HepG2 (cell line): ENCODE results near the gene KRTAP1-4. TPM values are rescaled to one million over a fixed set of nuclear protein-coding genes. Genes with fewer than 3 reads are reported as not detected.
A peak's percentile ranks its signal among the peaks of the same experiment; 100 is the strongest.

Experiments used
- ATM ChIP-seq: fragments of 450-650 bp; IDR thresholded peaks from 2 replicates; pipeline ENCODE4 v1.7.1; 2017; ENCODE audit warnings: mild to moderate bottlenecking, borderline replicate concordance
- DMAP1 ChIP-seq: IDR thresholded peaks from 2 replicates; pipeline ENCODE4 v1.6.1; 2016
- FOXA3 ChIP-seq: IDR thresholded peaks from 2 replicates; pipeline ENCODE4 v1.6.1; 2016; ENCODE audit warnings: missing genetic modification reagents, missing compliant biosample characterization
- FOXC1 ChIP-seq: sonication (generic); formaldehyde crosslinking; IDR thresholded peaks from 2 replicates; pipeline ENCODE4 v1.8.0; 2022; ENCODE audit warnings: mild to moderate bottlenecking, missing genetic modification reagents, borderline replicate concordance
- FOXP1 ChIP-seq, 2 experiments: fragments of 450-650 bp in 1 of 2; IDR thresholded peaks; 2 replicates each; pipeline ENCODE4 v1.6.1; 2017 to 2018; ENCODE audit warnings: antibody characterized with exemption in 1 of 2
- GATA4 ChIP-seq: sonication (generic); IDR thresholded peaks from 2 replicates; pipeline ENCODE4 v1.6.1; 2016; ENCODE audit warnings: antibody characterized with exemption, low read depth, borderline replicate concordance
- KDM1A ChIP-seq: IDR thresholded peaks from 2 replicates; pipeline ENCODE4 v1.6.1; 2016; ENCODE audit warnings: missing compliant biosample characterization
- KDM3A ChIP-seq: IDR thresholded peaks from 2 replicates; pipeline ENCODE4 v1.6.1; 2018; ENCODE audit warnings: low read depth, missing compliant biosample characterization
- KDM6A ChIP-seq: IDR thresholded peaks from 2 replicates; pipeline ENCODE4 v1.6.1; 2016; ENCODE audit warnings: low read depth
- PHF21A ChIP-seq: sonication (generic); formaldehyde crosslinking; IDR thresholded peaks from 2 replicates; pipeline ENCODE4 v1.5.0; 2020; ENCODE audit warnings: mild to moderate bottlenecking, missing genetic modification reagents
- SMC3 ChIP-seq: IDR thresholded peaks from 2 replicates; pipeline ENCODE4 v1.6.1; 2011; ENCODE audit warnings: low read length, improper control_type of control experiment
- STAG1 ChIP-seq: sonication (generic); formaldehyde crosslinking; IDR thresholded peaks from 2 replicates; pipeline ENCODE4 v1.4.0; 2020; ENCODE audit warnings: missing genetic modification reagents
- TBX3 ChIP-seq: fragments of 450-650 bp; IDR thresholded peaks from 2 replicates; pipeline ENCODE4 v1.6.1; 2017; ENCODE audit warnings: antibody characterized with exemption, mild to moderate bottlenecking, inconsistent platforms, borderline replicate concordance
- ZFP41 ChIP-seq: sonication (generic); formaldehyde crosslinking; IDR thresholded peaks from 2 replicates; pipeline ENCODE4 v1.4.0; 2020; ENCODE audit warnings: mild to moderate bottlenecking, missing genetic modification reagents, borderline replicate concordance
- ZNF180 ChIP-seq: sonication (generic); formaldehyde crosslinking; IDR thresholded peaks from 2 replicates; pipeline ENCODE4 v1.4.0; 2020; ENCODE audit warnings: low read depth, missing genetic modification reagents, borderline replicate concordance
- ZNF224 ChIP-seq: sonication (generic); formaldehyde crosslinking; IDR thresholded peaks from 2 replicates; pipeline ENCODE4 v1.5.0; 2020; ENCODE audit warnings: mild to moderate bottlenecking, missing genetic modification reagents
- ZNF331 ChIP-seq: sonication (generic); formaldehyde crosslinking; IDR thresholded peaks from 2 replicates; pipeline ENCODE4 v1.4.0; 2020; ENCODE audit warnings: missing genetic modification reagents
- ZNF557 ChIP-seq: sonication (generic); formaldehyde crosslinking; IDR thresholded peaks from 2 replicates; pipeline ENCODE4 v1.4.0; 2020; ENCODE audit warnings: missing genetic modification reagents
- ZNF652 ChIP-seq: IDR thresholded peaks from 2 replicates; pipeline ENCODE4 v1.6.1; 2016; ENCODE audit warnings: low read depth, borderline replicate concordance
- polyA plus RNA-seq, 8 experiments: library from polyadenylated mRNA; depleted of rRNA in 3 of 8; stranded (reverse) in 7 of 8; unstranded in 1 of 8; fragments of >200 nt; fragmentation: Illumina TruSeq in 4 of 8; extraction: Trizol in 4 of 8; gene quantifications; 2 replicates each; pipeline versions ENCODE4 v1.2.1 to v1.2.3, GENCODE V29; 2011 to 2016; ENCODE audit warnings: low read depth in 4 of 8, missing spikeins in 1 of 8, mixed read lengths in 1 of 8; ENCODE audit not compliant: insufficient read depth in 1 of 8
- total RNA-seq, 5 experiments: library from RNA; depleted of rRNA; stranded (reverse); fragments of >200 nt; fragmentation: Illumina TruSeq; extraction: Trizol; gene quantifications; 2 replicates each; pipeline ENCODE4 v1.2.3, GENCODE V29; 2016; ENCODE audit warnings: low read depth in 1 of 5
- TF ChIP-seq, protein P1 (sequence below): sonication (generic); formaldehyde crosslinking; IDR thresholded peaks from 2 replicates; pipeline ENCODE4 v1.5.1; 2020; ENCODE audit warnings: mild to moderate bottlenecking, missing genetic modification reagents, borderline replicate concordance
- TF ChIP-seq, protein P2 (sequence below): sonication (generic); formaldehyde crosslinking; IDR thresholded peaks from 2 replicates; pipeline ENCODE4 v1.5.1; 2020; ENCODE audit warnings: mild to moderate bottlenecking, missing genetic modification reagents
- TF ChIP-seq, protein P3 (sequence below): sonication (generic); formaldehyde crosslinking; IDR thresholded peaks from 2 replicates; pipeline ENCODE4 v1.5.1; 2020; ENCODE audit warnings: missing genetic modification reagents, mild to moderate bottlenecking, borderline replicate concordance

The KRTAP1-4 gene
- total and polyA plus RNA-seq, 2 of the 13 experiments (the other 11 are each of a cell fraction or from before 2014, with no cell fraction given): not detected

DNA sequence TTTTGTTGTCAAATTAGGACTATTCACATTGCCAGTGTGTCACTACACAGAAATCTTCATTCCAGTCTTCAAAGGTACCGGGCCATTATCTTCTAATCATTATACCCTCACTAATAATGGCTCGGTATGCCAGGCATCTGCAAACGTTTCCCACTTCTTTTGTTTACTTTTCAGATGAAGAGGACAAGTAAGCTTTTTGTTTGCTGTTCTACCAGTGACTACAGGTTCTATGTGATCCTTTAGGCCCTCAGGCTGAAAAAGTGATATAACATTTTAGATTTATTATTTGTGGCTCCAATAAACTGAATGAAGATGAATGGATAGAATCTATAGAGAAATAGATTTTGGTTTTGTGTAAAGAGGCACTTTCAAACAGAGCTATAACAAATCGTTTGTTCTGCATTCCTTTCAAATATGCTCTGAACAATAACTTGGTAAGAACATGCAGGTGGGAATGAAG, 20.7 kb downstream of the KRTAP1-4 start (continued):
- TF ChIP-seq, protein P1, sequence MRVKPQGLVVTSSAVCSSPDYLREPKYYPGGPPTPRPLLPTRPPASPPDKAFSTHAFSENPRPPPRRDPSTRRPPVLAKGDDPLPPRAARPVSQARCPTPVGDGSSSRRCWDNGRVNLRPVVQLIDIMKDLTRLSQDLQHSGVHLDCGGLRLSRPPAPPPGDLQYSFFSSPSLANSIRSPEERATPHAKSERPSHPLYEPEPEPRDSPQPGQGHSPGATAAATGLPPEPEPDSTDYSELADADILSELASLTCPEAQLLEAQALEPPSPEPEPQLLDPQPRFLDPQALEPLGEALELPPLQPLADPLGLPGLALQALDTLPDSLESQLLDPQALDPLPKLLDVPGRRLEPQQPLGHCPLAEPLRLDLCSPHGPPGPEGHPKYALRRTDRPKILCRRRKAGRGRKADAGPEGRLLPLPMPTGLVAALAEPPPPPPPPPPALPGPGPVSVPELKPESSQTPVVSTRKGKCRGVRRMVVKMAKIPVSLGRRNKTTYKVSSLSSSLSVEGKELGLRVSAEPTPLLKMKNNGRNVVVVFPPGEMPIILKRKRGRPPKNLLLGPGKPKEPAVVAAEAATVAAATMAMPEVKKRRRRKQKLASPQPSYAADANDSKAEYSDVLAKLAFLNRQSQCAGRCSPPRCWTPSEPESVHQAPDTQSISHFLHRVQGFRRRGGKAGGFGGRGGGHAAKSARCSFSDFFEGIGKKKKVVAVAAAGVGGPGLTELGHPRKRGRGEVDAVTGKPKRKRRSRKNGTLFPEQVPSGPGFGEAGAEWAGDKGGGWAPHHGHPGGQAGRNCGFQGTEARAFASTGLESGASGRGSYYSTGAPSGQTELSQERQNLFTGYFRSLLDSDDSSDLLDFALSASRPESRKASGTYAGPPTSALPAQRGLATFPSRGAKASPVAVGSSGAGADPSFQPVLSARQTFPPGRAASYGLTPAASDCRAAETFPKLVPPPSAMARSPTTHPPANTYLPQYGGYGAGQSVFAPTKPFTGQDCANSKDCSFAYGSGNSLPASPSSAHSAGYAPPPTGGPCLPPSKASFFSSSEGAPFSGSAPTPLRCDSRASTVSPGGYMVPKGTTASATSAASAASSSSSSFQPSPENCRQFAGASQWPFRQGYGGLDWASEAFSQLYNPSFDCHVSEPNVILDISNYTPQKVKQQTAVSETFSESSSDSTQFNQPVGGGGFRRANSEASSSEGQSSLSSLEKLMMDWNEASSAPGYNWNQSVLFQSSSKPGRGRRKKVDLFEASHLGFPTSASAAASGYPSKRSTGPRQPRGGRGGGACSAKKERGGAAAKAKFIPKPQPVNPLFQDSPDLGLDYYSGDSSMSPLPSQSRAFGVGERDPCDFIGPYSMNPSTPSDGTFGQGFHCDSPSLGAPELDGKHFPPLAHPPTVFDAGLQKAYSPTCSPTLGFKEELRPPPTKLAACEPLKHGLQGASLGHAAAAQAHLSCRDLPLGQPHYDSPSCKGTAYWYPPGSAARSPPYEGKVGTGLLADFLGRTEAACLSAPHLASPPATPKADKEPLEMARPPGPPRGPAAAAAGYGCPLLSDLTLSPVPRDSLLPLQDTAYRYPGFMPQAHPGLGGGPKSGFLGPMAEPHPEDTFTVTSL (CRISPR knock-in tag): peak; percentile 91; the same call in 1 of the 2 replicates
- TF ChIP-seq KDM1A (0 out of 2 replicates have a peak, but pooled peaks have one; percentile 36), KDM6A (CRISPR knock-in tag) (peak; percentile 58; the same call in 1 of the 2 replicates), ATM (0 out of 2 replicates have a peak, but pooled peaks have one; percentile 36), ZNF557 (CRISPR knock-in tag) (no peak), KDM3A (no peak), TBX3 (peak; percentile 99), ZNF652 (0 out of 2 replicates have a peak, but pooled peaks have one; percentile 36), FOXA3 (peak; percentile 94), PHF21A (CRISPR knock-in tag) (peak; percentile 51; the same call in 1 of the 2 replicates), ZNF331 (peak; percentile 38; the same call in 1 of the 2 replicates), FOXC1 (CRISPR knock-in tag) (no peak), ZFP41 (no peak), GATA4 (peak; percentile 93), DMAP1 (CRISPR knock-in tag) (peak; percentile 50; the same call in 1 of the 2 replicates), SMC3 (0 out of 2 replicates have a peak, but pooled peaks have one; percentile 12), FOXP1 (IDR thresholded peaks at IDR 0.05) (peak; percentile 85), FOXP1 (CRISPR knock-in tag; IDR thresholded peaks at IDR 0.05) (peak; percentile 90), STAG1 (no peak), ZNF180 (CRISPR knock-in tag) (no peak), ZNF224 (CRISPR knock-in tag) (no peak)
- TF ChIP-seq, protein P2, sequence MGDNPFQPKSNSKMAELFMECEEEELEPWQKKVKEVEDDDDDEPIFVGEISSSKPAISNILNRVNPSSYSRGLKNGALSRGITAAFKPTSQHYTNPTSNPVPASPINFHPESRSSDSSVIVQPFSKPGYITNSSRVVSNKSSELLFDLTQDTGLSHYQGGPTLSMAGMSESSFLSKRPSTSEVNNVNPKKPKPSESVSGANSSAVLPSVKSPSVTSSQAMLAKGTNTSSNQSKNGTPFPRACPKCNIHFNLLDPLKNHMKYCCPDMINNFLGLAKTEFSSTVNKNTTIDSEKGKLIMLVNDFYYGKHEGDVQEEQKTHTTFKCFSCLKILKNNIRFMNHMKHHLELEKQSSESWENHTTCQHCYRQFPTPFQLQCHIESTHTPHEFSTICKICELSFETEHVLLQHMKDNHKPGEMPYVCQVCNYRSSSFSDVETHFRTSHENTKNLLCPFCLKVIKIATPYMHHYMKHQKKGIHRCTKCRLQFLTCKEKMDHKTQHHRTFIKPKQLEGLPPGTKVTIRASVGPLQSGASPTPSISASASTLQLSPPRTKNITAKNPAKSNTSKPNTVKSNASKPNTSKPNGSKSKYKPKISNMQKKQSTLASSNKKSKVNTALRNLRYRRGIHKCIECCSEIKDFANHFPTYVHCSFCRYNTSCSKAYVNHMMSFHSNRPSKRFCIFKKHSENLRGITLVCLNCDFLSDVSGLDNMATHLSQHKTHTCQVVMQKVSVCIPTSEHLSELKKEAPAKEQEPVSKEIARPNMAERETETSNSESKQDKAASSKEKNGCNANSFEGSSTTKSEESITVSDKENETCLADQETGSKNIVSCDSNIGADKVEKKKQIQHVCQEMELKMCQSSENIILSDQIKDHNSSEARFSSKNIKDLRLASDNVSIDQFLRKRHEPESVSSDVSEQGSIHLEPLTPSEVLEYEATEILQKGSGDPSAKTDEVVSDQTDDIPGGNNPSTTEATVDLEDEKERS (CRISPR knock-in tag): no peak
- TF ChIP-seq, protein P3, sequence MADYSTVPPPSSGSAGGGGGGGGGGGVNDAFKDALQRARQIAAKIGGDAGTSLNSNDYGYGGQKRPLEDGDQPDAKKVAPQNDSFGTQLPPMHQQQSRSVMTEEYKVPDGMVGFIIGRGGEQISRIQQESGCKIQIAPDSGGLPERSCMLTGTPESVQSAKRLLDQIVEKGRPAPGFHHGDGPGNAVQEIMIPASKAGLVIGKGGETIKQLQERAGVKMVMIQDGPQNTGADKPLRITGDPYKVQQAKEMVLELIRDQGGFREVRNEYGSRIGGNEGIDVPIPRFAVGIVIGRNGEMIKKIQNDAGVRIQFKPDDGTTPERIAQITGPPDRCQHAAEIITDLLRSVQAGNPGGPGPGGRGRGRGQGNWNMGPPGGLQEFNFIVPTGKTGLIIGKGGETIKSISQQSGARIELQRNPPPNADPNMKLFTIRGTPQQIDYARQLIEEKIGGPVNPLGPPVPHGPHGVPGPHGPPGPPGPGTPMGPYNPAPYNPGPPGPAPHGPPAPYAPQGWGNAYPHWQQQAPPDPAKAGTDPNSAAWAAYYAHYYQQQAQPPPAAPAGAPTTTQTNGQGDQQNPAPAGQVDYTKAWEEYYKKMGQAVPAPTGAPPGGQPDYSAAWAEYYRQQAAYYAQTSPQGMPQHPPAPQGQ (CRISPR knock-in tag): no peak
